HG03039 (cell line): ENCODE data around the gene MAPK8.

Source experiments
- ATAC-seq: cut with Tn5 transposase; IDR thresholded peaks from one replicate; pipeline ENCODE4 v1.9.1; 2021; ENCODE audit warnings: mild to moderate bottlenecking, moderate library complexity; ENCODE audit not compliant: unreplicated experiment

MAPK8 gene

GRCh38 chr10:48291190-48291589 is 15.3 kb upstream of the MAPK8 start:
- ATAC-seq: no peak

- no peak for ATAC-seq
Measured at GRCh38 chr10:48292616-48293015, 13.9 kb upstream of the MAPK8 start.

- no peak for ATAC-seq
Measured at GRCh38 chr10:48294431-48294830, 12.0 kb upstream of the MAPK8 start.

GRCh38 chr10:48296576-48297098 is 9.8 kb upstream of the MAPK8 start:
- no peak for ATAC-seq

- no peak for ATAC-seq
Measured at GRCh38 chr10:48299066-48299465, 7.4 kb upstream of the MAPK8 start.

- ATAC-seq: no peak
Measured at GRCh38 chr10:48299692-48300091, 6.8 kb upstream of the MAPK8 start.

GRCh38 chr10:48300556-48300955 is 5.9 kb upstream of the MAPK8 start:
- ATAC-seq: no peak

GRCh38 chr10:48302515-48303476 is 3.7 kb upstream of the MAPK8 start:
- ATAC-seq: no peak

- no peak for ATAC-seq
Measured at GRCh38 chr10:48305905-48306264, 592 bp upstream of the MAPK8 start.

- peak; percentile 37 for ATAC-seq
Measured at GRCh38 chr10:48306870-48307710, 613 bp downstream of the MAPK8 start.

GRCh38 chr10:48307711-48308018 is 1.2 kb downstream of the MAPK8 start:
- no peak for ATAC-seq

- no peak for ATAC-seq
Measured at GRCh38 chr10:48309711-48310226, 3.3 kb downstream of the MAPK8 start.

- ATAC-seq: no peak
Measured at GRCh38 chr10:48314107-48314506, 7.6 kb downstream of the MAPK8 start.

- no peak for ATAC-seq
Measured at GRCh38 chr10:48316236-48316635, 9.8 kb downstream of the MAPK8 start.

- ATAC-seq: no peak
Measured at GRCh38 chr10:48317321-48317990, 11.0 kb downstream of the MAPK8 start.

- ATAC-seq: no peak
Measured at GRCh38 chr10:48322017-48322416, 15.5 kb downstream of the MAPK8 start.

GRCh38 chr10:48324580-48324979 is 18.1 kb downstream of the MAPK8 start:
- ATAC-seq: no peak

- ATAC-seq: no peak
Measured at GRCh38 chr10:48330269-48330668, 23.8 kb downstream of the MAPK8 start.

- ATAC-seq: no peak
Measured at GRCh38 chr10:48331436-48331835, 25.0 kb downstream of the MAPK8 start.

GRCh38 chr10:48332166-48332870 is 25.8 kb downstream of the MAPK8 start:
- no peak for ATAC-seq
